GM12878 (cell line): ENCODE measurements around the gene SYTL2. TPM values are rescaled to one million over a fixed set of nuclear protein-coding genes. Genes with fewer than 3 reads are reported as not detected.
A peak's percentile ranks its signal among the peaks of the same experiment; 100 is the strongest.

Source experiments
- ATF2 ChIP-seq: IDR thresholded peaks from 2 replicates; pipeline ENCODE4 v1.6.1; 2012; ENCODE audit warnings: low read length, inconsistent platforms
- BCL11A ChIP-seq: IDR thresholded peaks from 2 replicates; pipeline ENCODE4 v1.6.1; 2011; ENCODE audit warnings: low read depth, low read length
- CEBPB ChIP-seq, 2 experiments: fragments of 150-350 bp in 1 of 2; IDR thresholded peaks; 2 replicates each; pipeline ENCODE4 v1.6.1; 2012 to 2014; ENCODE audit warnings: low read depth in 2 of 2, low read length in 2 of 2, borderline replicate concordance in 1 of 2, inconsistent platforms in 1 of 2
- CREB1 ChIP-seq: IDR thresholded peaks from 2 replicates; pipeline ENCODE4 v1.6.1; 2012; ENCODE audit warnings: low read depth, mild to moderate bottlenecking, inconsistent platforms
- ETV6 ChIP-seq, 2 experiments: fragments of 450-650 bp in 1 of 2; IDR thresholded peaks in 1 of 2; conservative IDR thresholded peaks in 1 of 2; 2 replicates each; pipeline ENCODE4 v1.6.1; 2014; ENCODE audit warnings: antibody characterized with exemption in 1 of 2, borderline replicate concordance in 1 of 2, low read depth in 1 of 2, mild to moderate bottlenecking in 1 of 2, moderate library complexity in 1 of 2
- GATAD2B ChIP-seq: fragments of 450-650 bp; conservative IDR thresholded peaks from 2 replicates; pipeline ENCODE4 v1.6.1; 2017; ENCODE audit warnings: low read depth, mild to moderate bottlenecking, moderate library complexity
- LARP7 ChIP-seq: fragments of 450-650 bp; IDR thresholded peaks from 2 replicates; pipeline ENCODE4 v1.6.1; 2017; ENCODE audit warnings: mild to moderate bottlenecking
- MTA3 ChIP-seq: IDR thresholded peaks from 2 replicates; pipeline ENCODE4 v1.6.1; 2012; ENCODE audit warnings: low read length, inconsistent platforms, borderline replicate concordance
- NKRF ChIP-seq: fragments of 450-650 bp; conservative IDR thresholded peaks from 2 replicates; pipeline ENCODE4 v1.6.1; 2017; ENCODE audit warnings: mild to moderate bottlenecking, moderate library complexity
- RUNX3 ChIP-seq: IDR thresholded peaks from 2 replicates; pipeline ENCODE4 v1.6.1; 2012; ENCODE audit warnings: low read length, inconsistent platforms
- SMAD5 ChIP-seq: IDR thresholded peaks from 2 replicates; pipeline ENCODE4 v1.6.1; 2016; ENCODE audit warnings: antibody characterized with exemption, low read depth
- SUPT20H ChIP-seq: IDR thresholded peaks from 2 replicates; pipeline ENCODE4 v1.6.1; 2011; ENCODE audit warnings: low read depth, mild to moderate bottlenecking, low read length, moderate library complexity, borderline replicate concordance; ENCODE audit not compliant: control insufficient read depth
- TCF3 ChIP-seq: IDR thresholded peaks from 2 replicates; pipeline ENCODE4 v1.6.1; 2012; ENCODE audit warnings: low read depth, mild to moderate bottlenecking, low read length, borderline replicate concordance; ENCODE audit not compliant: insufficient read depth
- YY1 ChIP-seq: IDR thresholded peaks from 2 replicates; pipeline ENCODE4 v1.6.1; 2011; ENCODE audit warnings: low read depth, mild to moderate bottlenecking, low read length
- ZNF207 ChIP-seq: fragments of 450-650 bp; IDR thresholded peaks from 2 replicates; pipeline ENCODE4 v1.6.1; 2014; ENCODE audit warnings: antibody characterized with exemption, mild to moderate bottlenecking, borderline replicate concordance
- polyA plus RNA-seq, 11 experiments: library from polyadenylated mRNA; depleted of rRNA in 4 of 11; unstranded in 6 of 11; stranded (reverse) in 5 of 11; fragments of >200 nt; fragmentation: Nextera tagmentation in 4 of 11; fragmentation: Illumina TruSeq in 1 of 11; extraction: Ambion mirVana in 4 of 11; extraction: Trizol in 1 of 11; gene quantifications; 1 replicate in 1 of 11; 2 replicates in 10 of 11; pipeline versions ENCODE4 v1.2.1 to v1.2.3, GENCODE V29; 2011 to 2016; ENCODE audit warnings: inconsistent platforms in 2 of 11, missing spikeins in 2 of 11, low read depth in 1 of 11
- total RNA-seq, 4 experiments: library from RNA; depleted of rRNA in 3 of 4; stranded (reverse); fragments of >200 nt in 3 of 4; fragmentation: Illumina TruSeq in 1 of 4; extraction: Trizol in 1 of 4; gene quantifications; 2 replicates each; pipeline versions ENCODE4 v1.2.1 to v1.2.3, GENCODE V29; 2013 to 2021
- TF ChIP-seq, protein P1 (sequence below): IDR thresholded peaks from 2 replicates; pipeline ENCODE4 v1.6.1; 2012; ENCODE audit warnings: low read depth, low read length, improper control_type of control experiment
- TF ChIP-seq, protein P2 (sequence below): fragments of 450-650 bp; IDR thresholded peaks from 2 replicates; pipeline ENCODE4 v1.6.1; 2017; ENCODE audit warnings: mild to moderate bottlenecking, moderate library complexity

The SYTL2 gene
- total and polyA plus RNA-seq, 10 of the 15 experiments (the other 5 are each of a cell fraction or from before 2014, with no cell fraction given): 0.02 to 1.4 (median 0.31) TPM; not detected in 2

DNA sequence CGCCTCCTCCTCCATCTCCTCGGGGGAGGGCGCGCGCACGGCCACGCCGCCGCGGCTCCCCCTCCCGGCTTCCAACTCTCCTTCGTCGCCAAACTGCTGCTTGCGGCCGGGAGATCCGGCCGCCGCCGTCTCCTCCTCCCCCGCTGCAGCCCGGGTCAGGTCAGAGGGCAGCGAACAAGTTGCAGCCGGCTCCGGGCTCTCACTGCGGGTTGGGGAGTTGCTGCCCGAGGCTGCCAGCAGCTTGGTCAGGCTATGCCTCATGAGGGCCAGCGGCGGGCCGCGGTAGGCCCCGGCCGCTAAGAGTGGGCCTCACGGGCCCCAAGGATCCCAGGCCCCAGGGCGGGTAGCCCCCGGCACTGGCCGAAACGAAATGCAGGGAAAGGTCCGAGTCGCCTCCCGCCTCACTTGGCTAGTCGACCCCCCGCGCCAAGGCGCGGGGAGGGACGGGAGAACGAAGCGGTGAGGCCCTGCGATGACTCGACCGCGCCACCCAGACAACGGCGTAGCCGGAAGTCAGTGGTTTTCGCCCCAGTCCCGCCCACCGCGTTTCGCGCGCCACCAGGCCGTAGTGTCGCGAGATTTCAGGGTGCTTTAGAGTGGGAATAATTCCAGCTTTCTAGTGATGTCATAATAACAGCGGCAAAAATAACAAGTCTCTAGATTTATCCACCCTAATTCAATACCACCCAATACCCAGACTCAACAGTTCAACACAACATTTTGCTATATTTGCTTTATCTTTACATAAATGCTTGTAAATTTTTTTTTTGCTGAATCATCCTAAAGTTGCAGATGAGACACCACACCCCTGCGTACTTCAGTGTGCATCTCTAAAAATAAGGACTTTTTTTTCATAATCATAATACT lies 146.1 kb downstream of the SYTL2 start, which contains the start of gene CREBZF (continued):
- TF ChIP-seq ATF2 (peak; percentile 91), NKRF (peak; percentile 84; the same call in 1 of the 2 replicates), ZNF207 (peak; percentile 35; the same call in 1 of the 2 replicates), SMAD5 (peak; percentile 29; the same call in 1 of the 2 replicates), BCL11A (0 out of 2 replicates have a peak, but pooled peaks have one; percentile 3), YY1 (0 out of 2 replicates have a peak, but pooled peaks have one; percentile 22), ETV6 (conservative IDR thresholded peaks at IDR 0.05 in 1 of 2, IDR thresholded peaks at IDR 0.05 in 1 of 2; ENCODE audit: borderline replicate concordance in 1 of 2, low read depth in 1 of 2) (0 out of 4 replicates have a peak, but pooled peaks of 1 of the 2 experiments have one; percentile 15), LARP7 (no peak), MTA3 (no peak), GATAD2B (peak; percentile 90), CREB1 (peak; percentile 77), CEBPB (IDR thresholded peaks at IDR 0.05; ENCODE audit: borderline replicate concordance in 1 of 2, low read depth in 2 of 2, low read length in 2 of 2) (no peak), SUPT20H (no peak), TCF3 (peak; percentile 29; the same call in 1 of the 2 replicates), RUNX3 (peak; percentile 89)
- TF ChIP-seq, protein P1, sequence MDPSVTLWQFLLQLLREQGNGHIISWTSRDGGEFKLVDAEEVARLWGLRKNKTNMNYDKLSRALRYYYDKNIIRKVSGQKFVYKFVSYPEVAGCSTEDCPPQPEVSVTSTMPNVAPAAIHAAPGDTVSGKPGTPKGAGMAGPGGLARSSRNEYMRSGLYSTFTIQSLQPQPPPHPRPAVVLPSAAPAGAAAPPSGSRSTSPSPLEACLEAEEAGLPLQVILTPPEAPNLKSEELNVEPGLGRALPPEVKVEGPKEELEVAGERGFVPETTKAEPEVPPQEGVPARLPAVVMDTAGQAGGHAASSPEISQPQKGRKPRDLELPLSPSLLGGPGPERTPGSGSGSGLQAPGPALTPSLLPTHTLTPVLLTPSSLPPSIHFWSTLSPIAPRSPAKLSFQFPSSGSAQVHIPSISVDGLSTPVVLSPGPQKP: peak; percentile 63
- TF ChIP-seq, protein P2, sequence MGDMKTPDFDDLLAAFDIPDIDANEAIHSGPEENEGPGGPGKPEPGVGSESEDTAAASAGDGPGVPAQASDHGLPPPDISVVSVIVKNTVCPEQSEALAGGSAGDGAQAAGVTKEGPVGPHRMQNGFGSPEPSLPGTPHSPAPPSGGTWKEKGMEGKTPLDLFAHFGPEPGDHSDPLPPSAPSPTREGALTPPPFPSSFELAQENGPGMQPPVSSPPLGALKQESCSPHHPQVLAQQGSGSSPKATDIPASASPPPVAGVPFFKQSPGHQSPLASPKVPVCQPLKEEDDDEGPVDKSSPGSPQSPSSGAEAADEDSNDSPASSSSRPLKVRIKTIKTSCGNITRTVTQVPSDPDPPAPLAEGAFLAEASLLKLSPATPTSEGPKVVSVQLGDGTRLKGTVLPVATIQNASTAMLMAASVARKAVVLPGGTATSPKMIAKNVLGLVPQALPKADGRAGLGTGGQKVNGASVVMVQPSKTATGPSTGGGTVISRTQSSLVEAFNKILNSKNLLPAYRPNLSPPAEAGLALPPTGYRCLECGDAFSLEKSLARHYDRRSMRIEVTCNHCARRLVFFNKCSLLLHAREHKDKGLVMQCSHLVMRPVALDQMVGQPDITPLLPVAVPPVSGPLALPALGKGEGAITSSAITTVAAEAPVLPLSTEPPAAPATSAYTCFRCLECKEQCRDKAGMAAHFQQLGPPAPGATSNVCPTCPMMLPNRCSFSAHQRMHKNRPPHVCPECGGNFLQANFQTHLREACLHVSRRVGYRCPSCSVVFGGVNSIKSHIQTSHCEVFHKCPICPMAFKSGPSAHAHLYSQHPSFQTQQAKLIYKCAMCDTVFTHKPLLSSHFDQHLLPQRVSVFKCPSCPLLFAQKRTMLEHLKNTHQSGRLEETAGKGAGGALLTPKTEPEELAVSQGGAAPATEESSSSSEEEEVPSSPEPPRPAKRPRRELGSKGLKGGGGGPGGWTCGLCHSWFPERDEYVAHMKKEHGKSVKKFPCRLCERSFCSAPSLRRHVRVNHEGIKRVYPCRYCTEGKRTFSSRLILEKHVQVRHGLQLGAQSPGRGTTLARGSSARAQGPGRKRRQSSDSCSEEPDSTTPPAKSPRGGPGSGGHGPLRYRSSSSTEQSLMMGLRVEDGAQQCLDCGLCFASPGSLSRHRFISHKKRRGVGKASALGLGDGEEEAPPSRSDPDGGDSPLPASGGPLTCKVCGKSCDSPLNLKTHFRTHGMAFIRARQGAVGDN: peak; percentile 77
